GM19324 (cell line): ENCODE measurements around the gene CHERP.
"Not testable (repeated sequence)": the region's sequence is repeated elsewhere in the genome, so short reads cannot be mapped to it uniquely, and the experiment has no call there.

Experiments used
- ATAC-seq: cut with Tn5 transposase; IDR thresholded peaks from one replicate; pipeline ENCODE4 v1.9.1; 2021; ENCODE audit warnings: mild to moderate bottlenecking, moderate library complexity; ENCODE audit not compliant: unreplicated experiment, low FRiP score

The CHERP gene

GRCh38 chr19:16495982-16496612 lies 46.1 kb downstream of the CHERP start, which contains the start of the genes C19orf44 and CALR3:
TSS of gene C19orf44 (plus strand) at chr19:16496394. CDS start at chr19:16500793, 4,399 bp downstream.
TSS of gene CALR3 (minus strand) at chr19:16496167. CDS start at chr19:16496129, 38 bp downstream.
- ATAC-seq, result peak; percentile 98

- ATAC-seq, result not testable (repeated sequence)
These were observed 55.8 kb downstream of the CHERP start for GRCh38 chr19:16486476-16486875.

DNA sequence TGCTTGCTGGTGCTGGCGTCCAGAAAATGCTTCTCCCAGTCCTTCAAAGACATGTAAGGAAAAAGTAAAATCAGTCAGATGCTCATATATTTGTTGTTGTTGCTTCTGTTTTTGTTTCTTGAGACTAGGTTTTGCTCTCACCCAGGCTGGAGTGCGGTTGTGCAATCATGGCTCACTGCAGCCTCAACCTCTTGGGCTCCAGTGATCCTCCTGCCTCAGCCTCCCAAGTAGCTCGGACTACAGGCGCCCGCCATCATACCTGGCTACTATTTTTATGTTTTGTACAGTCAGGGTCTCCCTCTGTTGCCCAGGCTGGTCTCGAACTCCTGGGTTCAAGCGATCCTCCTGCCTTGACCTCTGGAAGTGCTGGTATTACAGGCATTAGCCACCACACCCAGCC lies 59.5 kb downstream of the CHERP start:
- no peak for ATAC-seq

DNA sequence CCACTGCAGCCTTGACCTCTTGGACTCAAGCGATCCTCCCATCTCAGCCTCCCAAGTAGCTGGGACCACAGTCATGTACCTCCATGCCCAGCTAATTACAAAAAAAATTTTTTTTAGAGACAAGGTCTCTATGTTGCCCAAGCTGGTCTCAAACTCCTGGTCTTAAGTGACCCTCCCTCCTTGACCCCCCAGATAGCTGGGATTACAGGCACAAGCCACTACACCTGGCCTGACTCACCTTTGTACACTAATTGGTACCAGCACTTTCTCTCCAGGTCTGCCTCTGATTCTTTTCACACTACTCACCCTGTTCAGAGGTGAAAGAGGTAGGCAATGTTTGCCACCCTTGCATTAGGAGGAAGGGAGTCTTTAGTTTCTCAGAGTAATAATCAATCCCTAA lies 64.9 kb downstream of the CHERP start:
- no peak for ATAC-seq

GRCh38 chr19:16476401-16476800 lies 65.8 kb downstream of the CHERP start:
- ATAC-seq, result no peak

DNA sequence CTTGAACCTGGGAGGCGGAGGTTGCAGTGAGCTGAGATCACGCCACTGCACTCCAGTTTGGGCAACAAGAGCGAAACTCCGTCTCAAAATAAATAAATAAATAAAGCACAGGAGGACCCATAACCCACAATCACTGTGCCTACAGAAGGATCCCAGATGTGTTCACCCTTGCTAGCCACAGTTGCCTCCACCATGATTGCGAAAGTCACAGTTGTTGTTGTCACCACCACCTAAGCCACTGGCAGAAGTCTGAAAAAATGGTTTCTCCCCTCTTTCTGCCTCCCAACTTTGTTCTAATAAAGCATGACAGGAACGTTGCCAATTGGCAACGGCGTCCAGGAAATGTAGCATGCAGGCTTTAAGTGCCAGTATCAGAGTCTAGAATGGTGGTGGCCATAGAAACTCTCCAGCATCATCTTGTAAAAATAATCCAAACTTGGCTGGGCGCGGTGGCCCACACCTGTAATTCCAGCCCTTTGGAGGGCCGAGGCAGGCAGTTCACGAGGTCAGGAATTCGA lies 68.3 kb downstream of the CHERP start:
- no peak for ATAC-seq

- no peak for ATAC-seq
These were observed 69.2 kb downstream of the CHERP start for GRCh38 chr19:16472992-16473391.

- not testable (repeated sequence) for ATAC-seq
These were observed 69.7 kb downstream of the CHERP start for GRCh38 chr19:16472559-16472899.

- peak; percentile 21 for ATAC-seq
These were observed 71.1 kb downstream of the CHERP start for GRCh38 chr19:16470911-16471811.

DNA sequence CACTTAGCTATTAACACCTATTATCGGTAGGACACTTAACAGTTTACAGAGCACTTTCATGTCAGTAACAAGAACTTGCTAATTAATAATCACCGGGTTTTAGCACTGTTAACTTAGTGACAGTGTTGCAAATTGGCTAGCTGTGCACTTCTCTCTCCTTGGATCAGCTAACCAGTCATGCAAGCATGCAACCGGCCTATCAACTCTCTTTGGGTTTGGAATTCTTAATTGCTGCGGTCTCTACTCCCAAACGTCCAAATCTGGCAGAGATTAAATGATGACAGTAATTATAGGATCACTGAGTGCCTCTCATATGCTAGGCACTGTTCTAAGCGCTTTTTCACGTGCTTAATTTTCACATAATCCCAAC lies 71.7 kb downstream of the CHERP start:
- ATAC-seq, result no peak
